ENCODE results near the gene CIB1.
"Not testable (repeated sequence)": the region's sequence is repeated elsewhere in the genome, so short reads cannot be mapped to it uniquely, and the experiment has no call there.

Gene CIB1

DNA sequence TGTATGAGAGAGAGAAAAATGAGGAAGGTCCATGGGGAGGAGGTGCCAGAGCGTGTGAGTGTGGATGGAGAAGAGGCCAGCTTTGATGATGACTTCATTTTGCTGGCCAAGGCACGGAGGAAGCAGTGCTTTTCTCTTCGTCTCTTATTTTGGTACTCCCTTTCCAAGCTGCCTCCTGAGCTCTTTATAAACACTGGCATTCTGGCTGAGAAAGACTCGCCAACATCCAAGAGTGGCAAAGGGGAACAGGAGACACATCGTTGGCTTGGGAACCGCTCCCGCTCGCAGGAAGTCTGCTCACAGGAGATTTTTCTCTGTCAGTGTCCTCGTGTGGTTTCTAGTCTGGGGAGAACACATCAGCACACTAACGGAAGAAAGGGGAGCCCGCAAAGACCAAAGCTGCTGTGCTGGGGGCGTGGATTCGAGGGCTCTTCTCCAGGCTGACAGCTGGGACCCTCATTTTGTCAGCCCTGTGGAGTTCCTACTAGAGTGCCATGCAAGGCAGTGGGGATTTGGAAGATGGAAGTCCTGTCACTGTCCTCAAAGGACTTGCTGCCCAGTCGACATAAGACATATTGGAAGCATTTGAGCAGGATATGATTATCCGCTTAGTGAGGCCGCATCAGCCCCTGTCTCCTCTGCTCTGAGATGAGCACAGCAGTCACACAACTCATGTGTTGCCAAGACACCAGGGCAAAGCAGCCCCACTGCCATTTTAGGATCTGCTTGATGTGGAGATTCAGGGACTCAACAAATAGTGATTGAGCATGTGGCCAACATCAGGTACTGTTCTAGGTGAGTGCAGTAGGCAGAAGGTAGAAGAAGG lies 40.6 kb downstream of the CIB1 start:
- DNase-seq (ENCODE audit: low read depth), result no peak

DNA sequence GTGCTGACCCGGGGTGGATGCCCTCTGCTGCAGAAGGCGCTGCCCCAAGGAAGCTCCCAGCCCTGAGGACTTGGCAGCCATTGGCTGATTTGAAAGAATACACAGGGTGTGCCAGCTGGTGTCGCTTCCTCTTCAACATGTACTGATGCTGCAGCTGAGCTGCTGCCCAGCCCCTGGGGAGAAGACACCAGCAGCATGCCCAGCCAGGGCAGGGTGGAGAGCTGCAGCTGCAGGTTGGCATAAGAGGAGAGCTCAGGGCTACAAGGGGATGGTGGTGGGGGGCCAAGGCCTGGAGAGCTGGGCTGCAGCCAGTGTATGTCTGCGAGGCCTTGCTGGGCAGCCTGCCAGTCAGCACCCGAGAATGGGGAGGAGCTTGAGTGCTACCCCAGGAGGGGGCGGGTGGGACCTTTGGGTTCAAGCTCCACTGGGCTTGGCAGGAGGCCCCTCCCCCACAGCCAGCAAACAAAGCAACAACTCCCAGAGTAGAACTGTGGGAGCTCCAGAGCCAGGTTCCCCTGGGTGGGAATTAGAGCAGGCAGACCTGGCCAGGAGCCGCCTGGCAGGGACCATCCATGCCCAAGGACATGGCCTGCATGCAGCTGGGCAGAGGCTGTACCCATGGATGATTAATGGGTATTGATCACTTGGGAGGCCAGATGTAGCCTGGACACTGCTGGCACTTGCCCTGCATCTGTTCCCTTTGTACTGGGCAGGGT lies 41.8 kb downstream of the CIB1 start:
- no peak for DNase-seq (ENCODE audit: low read depth)

DNA sequence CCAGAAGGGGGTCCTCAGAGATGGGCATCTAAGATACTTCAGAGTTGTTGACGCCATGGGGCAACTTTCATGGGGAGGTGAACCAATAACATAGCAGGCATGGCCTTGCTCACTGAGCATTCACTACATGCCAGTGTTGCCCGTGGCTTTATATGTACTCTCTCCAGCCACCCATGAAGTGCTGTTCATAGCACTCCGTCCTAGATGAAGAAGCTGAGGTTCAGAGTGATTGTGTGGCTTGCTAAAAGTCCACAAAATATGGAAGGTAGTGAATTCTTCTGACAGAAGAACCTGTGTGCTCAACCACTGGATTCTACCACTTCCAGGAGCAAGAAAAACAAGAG lies 42.4 kb downstream of the CIB1 start:
- DNase-seq (ENCODE audit: low read depth), result no peak

DNA sequence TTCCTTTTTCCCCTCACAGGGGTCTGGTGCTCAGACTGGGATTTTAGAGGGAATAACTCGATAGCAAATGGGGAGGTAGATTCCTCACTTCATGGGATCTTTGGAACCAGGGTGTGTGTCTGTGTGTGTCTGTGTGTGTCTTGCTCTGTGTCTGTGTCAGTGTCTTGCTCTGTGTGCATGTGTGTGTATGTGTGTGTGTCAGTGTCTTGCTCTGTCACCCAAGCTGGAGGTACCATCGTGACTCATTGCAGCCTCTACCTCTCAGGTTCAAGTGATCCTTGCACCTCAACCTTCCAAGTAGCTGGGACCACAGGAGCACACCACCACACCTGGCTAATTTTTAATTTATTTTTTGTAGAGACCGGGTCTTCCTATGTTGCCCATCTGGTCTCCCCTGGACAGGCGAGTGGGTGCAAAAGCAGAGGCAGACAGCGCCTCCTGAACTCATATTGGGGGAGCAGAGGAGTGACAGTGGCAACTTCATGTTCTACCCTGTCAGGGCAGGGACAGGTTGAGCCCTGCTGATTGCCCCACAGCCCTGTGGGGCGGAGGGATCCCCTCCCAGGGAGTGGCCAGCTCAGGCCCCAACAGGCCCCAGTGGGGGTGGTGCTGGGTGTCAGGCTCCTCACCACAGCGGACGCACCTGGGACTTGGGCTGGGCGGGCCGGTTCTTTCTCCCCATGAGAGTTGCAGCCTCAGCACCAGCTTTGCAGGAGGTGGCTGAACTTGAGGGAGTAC lies 43.0 kb downstream of the CIB1 start:
- no peak for DNase-seq (ENCODE audit: low read depth)

DNA sequence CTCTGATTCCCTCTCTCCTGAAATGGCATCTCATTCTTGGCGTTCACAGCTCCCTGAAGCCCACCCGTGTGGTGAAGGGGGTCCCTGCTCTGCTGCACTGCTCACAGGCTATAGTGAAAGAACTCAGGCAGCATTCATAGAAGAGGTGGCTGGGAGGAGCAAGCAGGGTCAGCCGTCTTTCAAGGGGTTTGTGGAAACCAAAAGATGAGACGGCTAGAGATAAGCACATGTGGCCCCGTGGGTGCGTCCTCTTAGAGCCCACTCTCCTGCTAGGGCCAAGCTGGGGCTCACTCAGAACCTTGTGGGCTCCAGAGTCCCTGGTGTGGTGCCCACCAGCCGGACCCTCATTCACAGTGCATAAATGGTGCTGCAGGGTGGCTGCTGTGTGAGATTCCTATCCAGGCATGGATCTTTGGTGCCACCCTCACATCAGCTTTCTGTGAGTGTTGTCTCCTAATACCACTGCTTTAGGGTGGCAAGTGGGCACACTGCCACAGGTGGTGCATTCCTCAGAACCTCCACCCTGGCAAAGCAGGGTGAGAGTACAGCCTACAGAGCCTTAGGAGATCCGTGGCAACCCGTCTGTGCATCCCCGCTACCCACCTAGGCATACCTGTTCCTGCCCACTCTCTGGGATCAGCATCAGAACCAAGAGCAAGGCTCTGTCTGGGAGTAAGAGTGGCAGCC lies 43.8 kb downstream of the CIB1 start:
- no peak for DNase-seq (ENCODE audit: low read depth)

DNA sequence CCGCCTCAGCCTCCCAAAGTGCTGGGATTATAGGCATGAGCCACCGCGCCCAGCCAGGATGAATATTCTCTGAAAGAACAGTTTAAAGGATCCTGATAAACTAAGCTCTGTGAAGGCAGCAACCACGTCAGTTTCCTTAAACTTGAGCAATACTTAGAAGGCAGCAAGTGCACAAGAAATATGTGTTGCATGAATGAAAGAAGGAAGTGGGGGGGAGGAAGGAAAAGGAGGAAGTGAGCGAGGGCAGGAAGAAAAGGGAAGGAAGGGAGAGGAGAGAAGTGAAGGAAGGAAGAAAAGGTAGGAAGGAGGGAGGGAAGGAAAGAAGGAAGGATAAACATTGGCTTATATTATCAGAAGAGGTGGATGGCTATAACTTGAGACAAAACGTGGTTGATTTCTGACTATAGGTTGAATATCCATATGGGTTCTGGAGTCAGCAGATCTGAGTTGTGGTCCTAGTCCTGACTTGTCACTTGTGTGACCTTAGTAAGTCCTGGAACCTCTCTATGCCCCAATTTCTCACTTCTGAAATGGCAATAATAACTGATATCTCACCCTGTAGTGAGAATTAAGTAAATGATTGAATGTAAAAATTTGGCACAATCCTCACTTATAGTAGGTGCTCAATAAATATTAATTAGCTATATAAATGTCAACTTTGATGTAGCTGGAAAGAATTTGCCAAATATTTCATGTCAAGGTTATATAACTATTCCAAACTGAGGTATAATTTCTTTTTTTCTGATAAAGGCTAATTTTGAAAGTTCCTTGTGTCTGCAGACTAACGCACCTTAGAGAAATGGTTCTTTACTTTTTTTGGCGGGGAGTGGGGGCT lies 44.6 kb downstream of the CIB1 start:
- no peak for DNase-seq (ENCODE audit: low read depth)

DNA sequence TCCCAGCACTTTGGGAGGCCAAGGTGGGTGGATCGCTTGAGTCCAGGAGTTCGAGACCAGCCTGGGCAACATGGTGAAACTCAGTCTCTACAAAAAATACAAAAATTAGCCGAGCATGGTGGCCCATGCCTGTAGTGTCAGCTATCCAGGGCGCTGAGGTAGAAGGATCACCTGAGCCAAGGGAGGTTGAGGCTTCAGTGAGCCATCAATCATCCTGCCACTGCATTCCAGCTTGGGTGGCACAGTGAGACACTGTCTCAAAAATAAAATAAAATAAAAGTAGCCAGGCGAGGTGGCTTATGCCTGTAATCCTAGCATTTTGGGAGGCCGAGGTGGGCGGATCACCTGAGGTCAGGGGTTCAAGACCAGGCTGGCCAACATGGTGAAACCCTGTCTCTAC lies 45.7 kb downstream of the CIB1 start:
- not testable (repeated sequence) for DNase-seq (ENCODE audit: low read depth)

DNA sequence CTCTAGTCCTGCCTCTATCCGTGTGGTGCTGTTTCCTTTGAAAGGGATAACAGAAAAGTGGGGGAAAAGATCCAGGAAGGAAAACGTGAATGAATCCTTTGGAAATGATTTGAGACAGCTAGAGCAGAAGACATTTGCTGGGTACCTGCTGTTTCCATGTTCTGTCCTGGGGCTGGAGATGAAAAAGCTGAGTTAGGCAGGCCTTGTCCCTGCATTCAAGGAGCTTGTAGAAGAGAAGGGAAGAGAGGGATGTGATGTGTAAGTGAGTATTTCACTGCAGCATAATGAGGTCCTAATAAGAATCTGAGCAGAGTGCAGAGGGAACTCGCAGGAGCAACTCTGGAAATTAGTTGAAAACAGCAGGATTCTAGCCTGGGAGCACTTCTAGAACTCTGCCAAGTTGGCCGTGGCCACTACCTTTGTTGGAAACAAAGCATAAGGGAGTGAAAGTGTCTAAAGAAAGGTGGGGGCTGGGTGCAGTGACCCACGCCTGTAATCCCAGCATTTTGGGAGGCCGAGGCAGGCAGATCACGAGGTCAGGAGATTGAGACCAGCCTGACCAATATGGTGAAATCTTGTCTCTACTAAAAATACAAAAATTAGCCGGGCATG lies 46.4 kb downstream of the CIB1 start:
- no peak for DNase-seq (ENCODE audit: low read depth)

DNA sequence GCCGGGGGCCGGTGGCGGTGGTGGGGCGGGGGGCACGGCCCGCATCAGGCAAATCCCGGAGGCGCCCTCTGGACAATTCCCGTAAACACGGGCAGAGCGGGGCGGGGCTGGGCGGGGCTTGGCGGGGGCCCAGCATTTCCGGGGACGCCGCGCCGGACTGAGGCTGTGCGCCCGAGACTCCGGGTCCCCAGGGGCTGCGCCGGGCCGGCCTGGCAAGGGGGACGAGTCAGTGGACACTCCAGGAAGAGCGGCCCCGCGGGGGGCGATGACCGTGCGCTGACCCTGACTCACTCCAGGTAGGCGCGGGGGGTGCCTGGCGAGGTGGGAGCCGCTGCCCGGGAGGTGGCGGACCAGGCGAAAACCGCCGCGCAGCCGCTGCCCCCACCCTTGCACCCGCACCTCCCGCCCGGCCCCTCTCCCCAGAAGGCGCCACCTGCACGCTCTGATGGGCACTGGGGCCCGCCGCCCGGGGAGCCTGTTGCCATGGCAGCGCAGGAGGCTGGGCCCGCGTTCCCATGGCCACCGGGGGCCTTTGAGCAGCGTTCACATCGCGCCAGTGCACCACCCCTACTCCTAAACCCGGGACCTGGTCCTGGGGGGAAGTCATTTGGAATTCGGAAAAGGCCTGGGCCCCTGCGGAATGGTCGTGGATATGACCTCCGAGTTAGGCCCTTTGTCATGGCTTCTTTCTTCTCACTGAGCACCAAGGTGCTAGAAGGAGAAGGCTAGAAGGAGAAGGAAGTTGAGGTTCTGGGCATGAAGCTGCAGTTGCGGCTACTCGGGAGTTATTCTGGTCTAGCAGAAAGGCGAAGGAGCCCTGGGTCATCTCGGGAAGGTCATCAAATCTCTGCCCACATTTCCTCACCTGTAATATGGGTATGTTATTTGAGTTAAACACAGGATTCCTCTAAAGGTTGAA lies 48.7 kb downstream of the CIB1 start:
- DNase-seq (ENCODE audit: low read depth), result no peak

DNA sequence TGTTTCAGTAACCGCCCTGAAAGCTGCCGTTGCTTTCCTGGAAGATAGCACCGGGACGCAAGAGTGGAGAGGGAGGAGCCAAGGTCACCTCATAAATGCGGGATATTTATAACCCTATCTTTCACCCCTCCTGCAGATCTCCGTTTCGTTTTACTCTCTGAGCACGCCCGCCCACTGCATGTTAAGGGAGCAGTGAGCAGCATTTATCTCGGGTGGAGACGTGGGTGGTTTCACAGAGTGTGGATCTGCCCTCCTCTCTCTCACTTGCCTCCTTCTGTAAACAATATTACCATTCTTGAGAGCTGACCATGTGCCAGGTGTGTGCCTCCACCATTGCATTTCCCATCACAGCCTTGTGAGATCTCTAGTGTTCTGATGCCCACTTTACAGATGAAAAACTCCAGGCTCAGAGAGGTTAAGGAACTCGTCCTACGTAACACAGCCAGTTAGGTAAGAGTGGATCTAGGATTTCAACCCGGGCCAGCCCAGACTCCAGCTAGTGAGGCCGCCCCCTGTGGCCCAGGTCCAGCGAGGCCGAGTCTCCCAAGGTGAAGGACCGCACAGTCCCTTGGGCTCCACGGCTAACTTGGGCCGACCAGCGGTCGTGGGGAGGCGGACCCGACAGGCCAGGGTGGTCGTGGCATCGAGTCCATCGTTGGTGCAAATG lies 49.5 kb downstream of the CIB1 start:
- no peak for DNase-seq (ENCODE audit: low read depth)

DNA sequence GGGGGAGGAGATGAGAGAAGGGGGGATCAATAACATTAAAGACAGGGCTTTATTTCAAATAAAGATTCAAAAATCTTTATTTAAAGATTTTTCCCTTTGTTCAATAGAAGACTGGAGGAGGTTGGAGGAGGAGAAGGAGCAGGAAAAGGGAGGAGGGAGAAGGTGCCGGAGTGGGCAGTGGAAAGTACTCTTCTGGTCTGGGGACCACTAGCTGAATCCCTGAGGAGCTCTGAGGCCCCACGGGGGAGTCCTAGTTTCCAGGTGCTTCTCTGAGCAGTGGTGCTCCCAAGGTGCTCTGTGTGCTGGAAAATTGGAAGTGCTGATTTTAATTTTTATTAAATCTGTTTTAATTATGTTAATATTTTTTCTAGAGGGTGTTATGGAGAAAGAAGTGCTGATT lies 52.0 kb downstream of the CIB1 start:
- no peak for DNase-seq (ENCODE audit: low read depth)

All from HS-5 (cell line).